Astrocyte of the cerebellum (primary cell): ENCODE data around the gene CADM4.
"Not testable (repeated sequence)": the region's sequence is repeated elsewhere in the genome, so short reads cannot be mapped to it uniquely, and the experiment has no call there.

Experiments used
- DNase-seq: peaks from one replicate; pipeline ENCODE4 v3.0.0-alpha.2; 2011; ENCODE audit warnings: low read depth
- H3K4me3 ChIP-seq: 2 replicates; pipeline ENCODE4 v1.5.1; 2011; ENCODE audit warnings: mild to moderate bottlenecking, low read depth, low read length, moderate library complexity
- in situ Hi-C: cut with HindIII; loops from 2 replicates; pipeline ENCODE4 v1.10.0; 2017; ENCODE audit warnings: low sequenced_read_pairs
- TF ChIP-seq, protein P1 (sequence below): IDR thresholded peaks from 2 replicates; pipeline ENCODE4 v1.5.1; 2012; ENCODE audit warnings: low read length, low read depth, moderate library complexity, mild to moderate bottlenecking; ENCODE audit errors: missing control alignments

The CADM4 gene

DNA sequence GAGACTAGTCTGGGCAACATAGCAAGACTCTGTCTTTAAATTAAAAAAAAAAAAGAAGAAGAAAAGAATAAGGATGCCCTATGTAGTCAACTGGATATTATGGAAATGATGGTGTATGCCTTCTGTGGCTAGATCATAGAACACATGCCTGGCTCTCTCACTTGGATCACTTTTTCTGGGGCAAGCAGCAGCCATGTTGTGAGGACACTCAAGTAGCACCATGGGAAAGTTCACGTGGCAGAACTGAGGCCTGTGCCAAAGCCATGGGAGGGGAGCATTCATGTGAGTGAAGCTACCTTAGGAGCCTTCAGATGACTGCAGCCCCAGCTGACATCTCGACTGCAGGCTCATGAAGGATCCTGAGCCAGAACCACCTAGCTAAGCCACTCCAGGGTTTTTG lies 18.4 kb upstream of the CADM4 start:
- no peak for DNase-seq
- TF ChIP-seq, protein P1, sequence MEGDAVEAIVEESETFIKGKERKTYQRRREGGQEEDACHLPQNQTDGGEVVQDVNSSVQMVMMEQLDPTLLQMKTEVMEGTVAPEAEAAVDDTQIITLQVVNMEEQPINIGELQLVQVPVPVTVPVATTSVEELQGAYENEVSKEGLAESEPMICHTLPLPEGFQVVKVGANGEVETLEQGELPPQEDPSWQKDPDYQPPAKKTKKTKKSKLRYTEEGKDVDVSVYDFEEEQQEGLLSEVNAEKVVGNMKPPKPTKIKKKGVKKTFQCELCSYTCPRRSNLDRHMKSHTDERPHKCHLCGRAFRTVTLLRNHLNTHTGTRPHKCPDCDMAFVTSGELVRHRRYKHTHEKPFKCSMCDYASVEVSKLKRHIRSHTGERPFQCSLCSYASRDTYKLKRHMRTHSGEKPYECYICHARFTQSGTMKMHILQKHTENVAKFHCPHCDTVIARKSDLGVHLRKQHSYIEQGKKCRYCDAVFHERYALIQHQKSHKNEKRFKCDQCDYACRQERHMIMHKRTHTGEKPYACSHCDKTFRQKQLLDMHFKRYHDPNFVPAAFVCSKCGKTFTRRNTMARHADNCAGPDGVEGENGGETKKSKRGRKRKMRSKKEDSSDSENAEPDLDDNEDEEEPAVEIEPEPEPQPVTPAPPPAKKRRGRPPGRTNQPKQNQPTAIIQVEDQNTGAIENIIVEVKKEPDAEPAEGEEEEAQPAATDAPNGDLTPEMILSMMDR, result no peak
- in situ Hi-C loops, result no loop called here
- H3K4me3 ChIP-seq, result no peak overlapping the region

DNA sequence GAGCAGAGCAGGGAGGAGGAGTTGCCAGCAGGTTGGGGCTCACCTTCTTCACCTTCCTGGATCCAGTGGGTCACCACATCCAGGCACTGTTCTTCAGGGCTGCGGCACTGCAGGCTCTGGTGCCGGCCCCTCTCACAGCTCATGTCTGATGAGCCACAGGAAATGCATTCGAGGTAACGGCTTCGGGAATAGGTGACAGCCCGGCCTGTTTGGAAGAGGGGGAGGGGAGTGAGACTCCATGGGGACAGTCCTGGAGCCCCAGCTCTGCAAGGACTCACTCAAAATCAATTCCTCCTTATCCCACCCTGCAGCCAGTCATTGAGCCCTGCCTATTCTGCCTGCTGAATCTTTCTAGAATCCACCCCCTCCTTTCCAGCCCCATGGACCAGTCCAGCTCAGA lies 16.8 kb upstream of the CADM4 start:
- TF ChIP-seq, protein P1, result no peak

DNA sequence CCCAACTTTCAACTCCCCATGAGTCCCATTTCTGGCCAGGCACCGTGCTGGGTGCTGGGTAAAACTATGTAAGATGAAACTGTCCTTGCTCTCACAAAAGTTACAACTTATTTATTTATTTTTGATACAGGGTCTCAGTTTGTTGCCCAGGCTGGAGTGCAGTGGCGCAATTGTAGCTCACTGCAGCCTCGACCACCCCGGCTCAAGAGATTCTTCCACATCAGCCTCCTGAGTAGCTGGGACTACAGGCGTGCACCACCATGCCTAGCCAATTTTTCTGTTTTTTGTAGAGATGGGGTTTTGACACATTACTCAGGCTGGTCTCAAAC lies 12.9 kb upstream of the CADM4 start:
- no peak for DNase-seq
- TF ChIP-seq, protein P1, result no peak
- H3K4me3 ChIP-seq, result no peak overlapping the region
- in situ Hi-C loops, result no loop called here

More for the DNA sequence above, 16.8 kb upstream of the CADM4 start:
- no peak for DNase-seq
- in situ Hi-C loops, result no loop called here
- no peak overlapping the region for H3K4me3 ChIP-seq

DNA sequence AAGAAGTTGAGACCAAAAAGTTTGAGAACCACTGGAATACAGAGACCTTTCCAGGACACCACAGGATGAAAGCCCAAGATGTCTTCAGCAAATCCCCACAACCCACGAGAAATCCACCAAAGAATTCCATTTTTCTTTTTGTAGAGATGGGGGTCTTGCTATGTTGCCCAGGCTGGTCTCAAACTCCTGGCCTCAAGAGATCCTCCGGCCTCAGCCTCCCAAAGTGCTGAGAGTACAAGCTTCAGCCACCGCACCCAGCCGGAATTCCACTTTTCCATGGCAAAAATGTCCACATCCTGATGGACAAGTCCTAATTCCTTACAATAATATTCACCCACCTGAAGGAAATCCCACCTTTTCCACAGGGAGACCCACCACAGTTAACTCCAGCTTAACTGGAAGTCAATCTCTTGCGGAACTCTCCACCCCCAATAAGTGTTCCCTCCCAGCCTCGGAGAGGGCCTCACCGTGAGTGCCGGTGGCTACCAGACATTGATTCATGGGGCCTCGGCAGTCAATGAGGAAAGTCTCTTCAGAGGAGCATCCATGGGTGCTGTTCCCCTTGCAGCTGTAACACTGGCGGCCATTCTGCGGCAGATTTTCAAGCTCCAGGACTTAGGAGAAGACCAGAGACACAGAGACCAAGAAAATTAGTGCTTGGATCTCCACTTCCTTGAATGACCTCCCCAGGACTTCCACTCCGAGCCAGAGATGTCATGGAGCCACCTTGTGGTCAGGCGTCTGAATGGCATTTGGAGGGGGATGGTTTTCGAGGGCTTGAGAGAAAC lies 12.3 kb upstream of the CADM4 start:
- TF ChIP-seq, protein P1, result peak; percentile 86
- peak; percentile 47 for DNase-seq

DNA sequence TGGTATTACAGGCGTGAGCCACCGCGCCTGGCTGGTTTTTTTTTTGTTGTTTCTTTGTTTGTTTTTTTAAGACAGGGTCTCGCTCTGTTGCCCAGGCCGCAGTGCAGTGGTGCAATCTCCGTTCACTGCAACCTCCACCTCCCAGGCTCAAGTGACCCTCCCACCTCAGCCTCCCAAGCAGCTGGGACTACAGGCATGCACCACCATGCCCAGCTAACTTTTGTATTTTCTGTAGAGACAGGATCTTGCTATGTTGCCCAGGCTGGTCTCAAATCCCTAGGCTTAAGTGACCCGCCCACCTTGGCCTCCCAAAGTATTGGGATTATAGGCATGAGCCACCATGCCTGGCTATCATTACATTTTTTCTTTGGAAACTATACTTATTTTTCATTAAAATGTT lies 10.6 kb upstream of the CADM4 start:
- in situ Hi-C loops, DNase-seq, H3K4me3 ChIP-seq: not testable (repeated sequence)

More for the DNA sequence above, 12.3 kb upstream of the CADM4 start:
- no peak overlapping the region for H3K4me3 ChIP-seq
- in situ Hi-C loops, result no loop called here

DNA sequence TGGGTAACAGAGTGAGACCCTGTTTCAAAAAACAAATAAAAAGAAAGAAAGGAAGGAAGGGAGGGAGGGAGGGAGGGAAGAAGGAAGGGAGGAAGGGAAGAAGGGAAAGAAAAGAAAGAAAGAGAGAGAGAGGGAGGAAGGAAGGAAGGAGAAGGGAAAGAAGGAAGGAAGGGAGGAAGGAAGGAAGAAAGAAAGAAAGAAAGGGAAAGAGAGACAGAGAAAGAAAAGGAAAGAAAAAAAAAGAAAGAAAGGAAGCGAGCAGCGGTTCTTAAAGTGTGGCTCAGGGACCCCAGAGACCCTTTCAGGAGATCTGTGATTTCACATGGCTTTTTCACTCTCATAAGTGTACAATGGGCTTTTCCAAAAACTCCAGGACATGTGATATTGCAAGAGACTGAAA lies 9.9 kb upstream of the CADM4 start:
- in situ Hi-C loops, result no loop called here
- no peak for DNase-seq
- H3K4me3 ChIP-seq, result no peak overlapping the region
- TF ChIP-seq, protein P1, result no peak

DNA sequence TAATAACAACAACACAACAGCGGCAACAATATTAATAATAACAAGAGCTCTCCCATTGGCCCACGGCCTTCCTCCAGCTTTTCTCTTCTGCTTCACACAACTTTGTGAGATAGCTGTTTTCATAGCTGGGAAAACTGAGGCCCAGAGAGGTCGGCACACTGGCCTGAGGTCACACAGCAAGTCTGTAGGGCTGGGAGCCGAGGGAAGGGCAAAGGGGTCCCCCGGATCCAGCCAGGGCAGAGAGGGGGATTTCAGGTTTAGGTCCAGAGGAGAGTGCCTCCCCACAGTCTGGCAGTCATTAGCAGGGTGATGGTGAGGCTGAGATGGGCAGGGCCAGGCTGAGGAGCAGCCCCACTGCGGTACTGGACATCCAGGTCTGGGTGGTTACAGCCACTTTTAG lies 9.0 kb upstream of the CADM4 start:
- TF ChIP-seq, protein P1, result no peak
- in situ Hi-C loops, result no loop called here
- no peak for DNase-seq
- no peak overlapping the region for H3K4me3 ChIP-seq
